WI38 (cell line): ENCODE results near the gene IL1RAPL1.

Experiments used
- H3K4me3 ChIP-seq: 2 replicates; pipeline ENCODE4 v1.5.1; 2011; ENCODE audit warnings: low read depth, mild to moderate bottlenecking, control low read depth, low read length
- CTCF ChIP-seq: IDR thresholded peaks from 2 replicates; pipeline ENCODE4 v1.5.1; 2012; ENCODE audit warnings: low read depth, mild to moderate bottlenecking, control low read depth, low read length

The IL1RAPL1 gene

GRCh38 chrX:29926659-29927058 lies 1339.4 kb downstream of the IL1RAPL1 start:
- no peak overlapping the region for H3K4me3 ChIP-seq
- no peak for TF ChIP-seq CTCF

GRCh38 chrX:29935455-29935854 lies 1348.2 kb downstream of the IL1RAPL1 start:
- H3K4me3 ChIP-seq = no peak overlapping the region
- no peak for TF ChIP-seq CTCF

- no peak for TF ChIP-seq CTCF
- H3K4me3 ChIP-seq = no peak overlapping the region
These were observed 1353.5 kb downstream of the IL1RAPL1 start for GRCh38 chrX:29940750-29941149.

GRCh38 chrX:29941287-29941686 lies 1354.0 kb downstream of the IL1RAPL1 start:
- H3K4me3 ChIP-seq = no peak overlapping the region
- TF ChIP-seq CTCF = no peak

GRCh38 chrX:29947225-29947624 lies 1360.0 kb downstream of the IL1RAPL1 start:
- no peak for TF ChIP-seq CTCF
- no peak overlapping the region for H3K4me3 ChIP-seq

GRCh38 chrX:29948653-29949052 lies 1361.4 kb downstream of the IL1RAPL1 start:
- H3K4me3 ChIP-seq = no peak overlapping the region
- TF ChIP-seq CTCF = no peak

GRCh38 chrX:29952016-29952415 lies 1364.8 kb downstream of the IL1RAPL1 start:
- no peak overlapping the region for H3K4me3 ChIP-seq
- TF ChIP-seq CTCF = no peak
